Breast epithelium (tissue), 4 donors: Measurements from ENCODE around the gene POU5F1. TPM values are rescaled to one million over a fixed set of nuclear protein-coding genes. Genes with fewer than 3 reads are reported as not detected.

Source experiments
- DNase-seq, 2 donors: peaks; one replicate each; pipeline ENCODE4 v3.0.0-alpha.2; 2019; ENCODE audit warnings: low spot score in 2 of 2
- H3K27ac ChIP-seq, 2 donors: fragments of 200-600 bp; sonication (generic) in 1 of 2; one replicate each; pipeline ENCODE4 v1.5.1; 2016 to 2019; ENCODE audit warnings: mild to moderate bottlenecking in 1 of 2
- H3K27me3 ChIP-seq, 2 donors: fragments of 200-600 bp; sonication (generic) in 1 of 2; one replicate each; pipeline versions ENCODE4 v1.5.1 to v1.6.0; 2017 to 2019; ENCODE audit warnings: control low read depth in 1 of 2, mild to moderate bottlenecking in 1 of 2
- H3K36me3 ChIP-seq: fragments of 200-600 bp; one replicate; pipeline ENCODE4 v1.5.1; 2019
- H3K4me1 ChIP-seq, 2 donors: fragments of 200-600 bp; sonication (generic); one replicate each; pipeline ENCODE4 v1.5.1; 2016 to 2019; ENCODE audit warnings: control low read depth in 1 of 2
- H3K4me3 ChIP-seq, 3 donors: fragments of 200-600 bp; sonication (generic); 1 replicate in 2 of 3; 2 replicates in 1 of 3; pipeline ENCODE4 v1.5.1; 2016 to 2019; ENCODE audit warnings: mild to moderate bottlenecking in 3 of 3, moderate library complexity in 2 of 3
- H3K9me3 ChIP-seq, 2 donors: fragments of 200-600 bp; sonication (generic) in 1 of 2; one replicate each; pipeline ENCODE4 v1.5.1; 2016 to 2019; ENCODE audit warnings: control low read depth in 1 of 2
- POLR2A ChIP-seq: fragments of 450-650 bp; IDR thresholded peaks from one replicate; pipeline ENCODE4 v1.6.1; 2016; ENCODE audit warnings: antibody characterized with exemption, mild to moderate bottlenecking, moderate library complexity
- POLR2AphosphoS5 ChIP-seq, 3 donors: sonication (generic); formaldehyde crosslinking; IDR thresholded peaks; one replicate each; pipeline ENCODE4 v1.6.1; 2017; ENCODE audit warnings: antibody characterized with exemption in 3 of 3
- intact Hi-C: fragments of 100-400 bp; cut with DNase I; formaldehyde crosslinking; loops from one replicate; pipeline ENCODE4 v1.15.1; 2023; ENCODE audit warnings: low total_unique reads
- total RNA-seq, 3 donors: library from RNA; depleted of rRNA; stranded (reverse); fragments of >200 nt; gene quantifications; one replicate each; pipeline ENCODE4 v1.1.0, GENCODE V29; 2016
- TF ChIP-seq, protein P1 (sequence below), 3 donors: fragments of 450-650 bp; IDR thresholded peaks; one replicate each; pipeline ENCODE4 v1.5.1; 2016 to 2017; ENCODE audit warnings: antibody characterized with exemption in 3 of 3, mild to moderate bottlenecking in 3 of 3, moderate library complexity in 3 of 3

POU5F1 gene
- total RNA-seq, 3 donors from 2014 or later: 0.64 to 4.5 (median 0.98) TPM

DNA sequence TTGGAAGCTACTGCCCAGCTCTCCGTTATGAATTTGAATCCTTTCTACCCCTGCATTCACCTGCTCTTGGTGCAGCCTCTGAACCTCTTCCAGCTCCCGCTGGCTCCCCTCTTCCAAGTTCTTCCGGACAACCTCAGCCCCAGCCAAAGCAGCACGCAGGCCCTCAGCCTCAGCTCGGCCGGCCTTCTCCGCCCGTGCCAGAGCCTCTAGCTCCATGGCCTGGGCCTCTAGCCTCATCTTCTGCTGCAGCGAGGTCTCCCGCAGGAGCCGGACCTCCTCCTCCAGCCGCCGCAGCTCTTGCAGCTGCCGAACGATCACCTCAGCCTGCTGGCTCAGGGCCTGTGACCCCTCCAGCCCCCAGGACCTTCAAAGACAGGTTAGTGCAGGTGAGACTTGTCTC, 16.0 kb downstream of the POU5F1 start:
- H3K36me3 ChIP-seq: no peaks in the 10 kb centered on the region

DNA sequence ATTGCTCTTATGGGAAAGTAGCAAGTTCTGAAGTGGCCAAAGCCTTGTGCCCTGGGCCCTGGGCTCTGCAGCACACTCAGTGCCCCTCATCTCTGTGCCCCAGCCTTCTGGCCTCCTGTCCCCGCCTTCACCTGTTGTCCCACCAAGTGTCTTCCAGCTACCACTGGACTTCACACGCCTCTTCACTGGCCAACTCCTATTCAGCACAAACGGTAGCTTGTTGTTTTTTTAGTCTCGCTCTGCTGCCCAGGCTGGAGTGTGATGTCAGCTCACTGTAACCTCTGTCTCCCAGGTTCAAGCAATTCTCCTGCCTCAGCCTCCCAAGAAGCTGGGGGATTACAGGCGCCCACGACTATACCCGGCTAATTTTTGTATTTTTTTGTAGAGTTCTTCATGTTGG, 17.7 kb downstream of the POU5F1 start:
- Histone ChIP-seq H3K27ac (no peak overlapping the region), H3K9me3 (no peaks in the 10 kb centered on the region), H3K4me1 (peaks cover 0 to 5% of the 10 kb centered on the region in 2 donors), H3K27me3 (no peaks in the 10 kb centered on the region), H3K4me3 (no peak overlapping the region), H3K36me3 (no peaks in the 10 kb centered on the region)
- no peak for DNase-seq
- TF ChIP-seq POLR2A (no peak), POLR2AphosphoS5 (IDR thresholded peaks at IDR 0.05) (no peak)
- TF ChIP-seq, protein P1, sequence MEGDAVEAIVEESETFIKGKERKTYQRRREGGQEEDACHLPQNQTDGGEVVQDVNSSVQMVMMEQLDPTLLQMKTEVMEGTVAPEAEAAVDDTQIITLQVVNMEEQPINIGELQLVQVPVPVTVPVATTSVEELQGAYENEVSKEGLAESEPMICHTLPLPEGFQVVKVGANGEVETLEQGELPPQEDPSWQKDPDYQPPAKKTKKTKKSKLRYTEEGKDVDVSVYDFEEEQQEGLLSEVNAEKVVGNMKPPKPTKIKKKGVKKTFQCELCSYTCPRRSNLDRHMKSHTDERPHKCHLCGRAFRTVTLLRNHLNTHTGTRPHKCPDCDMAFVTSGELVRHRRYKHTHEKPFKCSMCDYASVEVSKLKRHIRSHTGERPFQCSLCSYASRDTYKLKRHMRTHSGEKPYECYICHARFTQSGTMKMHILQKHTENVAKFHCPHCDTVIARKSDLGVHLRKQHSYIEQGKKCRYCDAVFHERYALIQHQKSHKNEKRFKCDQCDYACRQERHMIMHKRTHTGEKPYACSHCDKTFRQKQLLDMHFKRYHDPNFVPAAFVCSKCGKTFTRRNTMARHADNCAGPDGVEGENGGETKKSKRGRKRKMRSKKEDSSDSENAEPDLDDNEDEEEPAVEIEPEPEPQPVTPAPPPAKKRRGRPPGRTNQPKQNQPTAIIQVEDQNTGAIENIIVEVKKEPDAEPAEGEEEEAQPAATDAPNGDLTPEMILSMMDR (IDR thresholded peaks at IDR 0.05): no peak
- intact Hi-C loops: no loop called here

More for the DNA sequence above, 16.0 kb downstream of the POU5F1 start:
- TF ChIP-seq POLR2A (no peak), POLR2AphosphoS5 (IDR thresholded peaks at IDR 0.05) (no peak)
- TF ChIP-seq, protein P1 (IDR thresholded peaks at IDR 0.05): no peak
- intact Hi-C loops: no loop called here
- DNase-seq: no peak
- Histone ChIP-seq H3K4me1 (peaks cover 0 to 10% of the 10 kb centered on the region in 2 donors), H3K4me3 (no peak overlapping the region), H3K27me3 (no peaks in the 10 kb centered on the region), H3K27ac (no peak overlapping the region), H3K9me3 (no peaks in the 10 kb centered on the region)

DNA sequence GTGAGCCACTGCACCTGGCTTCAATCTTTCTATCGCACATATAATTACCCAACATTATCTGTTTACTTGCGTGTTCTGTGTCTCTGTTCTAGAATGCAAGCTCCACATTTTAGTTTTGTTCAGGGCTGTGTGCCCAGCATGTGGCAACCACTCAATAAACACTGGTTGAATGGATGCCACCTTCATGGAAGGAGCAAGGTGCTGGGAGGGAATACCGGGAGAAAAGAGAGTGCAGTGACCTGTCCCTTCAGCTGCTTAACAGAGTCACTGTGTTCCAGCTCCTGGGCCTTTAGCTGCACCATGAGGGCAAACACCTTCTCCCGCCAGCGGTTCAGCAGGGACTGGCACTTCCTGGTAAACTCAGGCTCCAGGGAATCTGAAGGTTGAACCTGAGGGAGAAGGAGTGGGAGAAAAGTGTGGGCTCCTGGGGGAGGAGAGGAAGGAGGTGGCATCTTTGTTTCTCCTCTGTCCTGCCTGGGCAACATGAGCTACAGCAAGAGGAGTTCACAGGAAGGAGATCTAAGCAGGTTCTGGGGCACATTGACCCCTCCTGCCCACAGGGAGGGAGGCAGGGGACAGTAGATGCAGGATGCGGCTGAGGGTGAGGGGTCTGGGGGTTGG, 20.5 kb downstream of the POU5F1 start:
- DNase-seq: no peak
- Histone ChIP-seq H3K27ac (no peak overlapping the region), H3K9me3 (no peaks in the 10 kb centered on the region), H3K4me1 (no peaks in the 10 kb centered on the region), H3K27me3 (no peaks in the 10 kb centered on the region), H3K4me3 (no peak overlapping the region), H3K36me3 (no peaks in the 10 kb centered on the region)
- TF ChIP-seq, protein P1 (IDR thresholded peaks at IDR 0.05): no peak
- intact Hi-C loops: no loop called here

DNA sequence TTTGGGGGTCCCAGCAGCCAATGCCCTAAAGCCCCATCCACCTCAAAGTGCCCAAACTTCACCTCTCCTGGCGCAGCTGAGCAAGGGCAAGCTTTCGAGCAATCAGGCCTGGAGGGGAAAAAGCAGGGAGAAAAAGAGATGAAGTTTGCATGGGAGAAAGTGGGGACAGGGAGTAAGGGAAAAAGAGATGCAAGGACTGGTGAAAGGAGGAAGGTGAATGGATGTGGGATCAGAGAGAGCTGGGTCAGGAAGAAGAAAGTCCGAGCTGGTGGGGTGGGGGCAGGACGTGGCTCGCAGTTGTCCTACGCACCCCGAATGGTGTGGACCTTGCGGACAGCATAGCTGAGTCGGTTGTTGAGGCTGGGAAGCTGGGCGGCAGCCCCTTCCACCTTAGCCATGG, 25.1 kb downstream of the POU5F1 start:
- H3K4me3 ChIP-seq: no peak overlapping the region
- H3K27me3 ChIP-seq: no peaks in the 10 kb centered on the region
- H3K36me3 ChIP-seq: no peaks in the 10 kb centered on the region
- intact Hi-C loops: no loop called here
- H3K27ac ChIP-seq: no peak overlapping the region
- H3K9me3 ChIP-seq: no peaks in the 10 kb centered on the region
- TF ChIP-seq, protein P1 (IDR thresholded peaks at IDR 0.05): no peak
- TF ChIP-seq POLR2AphosphoS5 (IDR thresholded peaks at IDR 0.05): no peak
- no peak for TF ChIP-seq POLR2A
- H3K4me1 ChIP-seq: no peaks in the 10 kb centered on the region
- no peak for DNase-seq

DNA sequence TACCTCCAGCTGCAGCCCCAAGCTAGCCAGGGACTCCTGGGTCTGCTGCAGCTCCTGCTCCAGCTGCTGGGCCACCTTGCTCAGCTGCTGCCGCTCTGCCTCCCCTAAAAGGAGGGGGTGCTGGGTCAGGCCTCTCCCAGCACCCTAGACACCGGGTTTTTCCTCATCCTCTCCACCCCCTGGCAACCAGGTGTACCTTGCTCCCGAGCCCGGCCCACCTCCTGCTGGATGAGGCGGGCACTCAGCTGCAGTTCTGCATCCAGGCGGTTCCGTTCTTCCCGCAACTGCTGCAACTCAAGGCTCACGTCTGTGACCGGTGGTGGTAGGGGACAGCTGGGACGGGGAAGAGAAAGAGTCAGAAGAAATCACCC, 25.5 kb downstream of the POU5F1 start:
- intact Hi-C loops: no loop called here
- DNase-seq: no peak
- Histone ChIP-seq H3K4me3 (no peak overlapping the region), H3K4me1 (no peaks in the 10 kb centered on the region), H3K9me3 (no peaks in the 10 kb centered on the region), H3K27ac (no peak overlapping the region), H3K27me3 (no peaks in the 10 kb centered on the region), H3K36me3 (no peaks in the 10 kb centered on the region)
- TF ChIP-seq, protein P1 (IDR thresholded peaks at IDR 0.05): no peak
- TF ChIP-seq POLR2A: no peak
- TF ChIP-seq POLR2AphosphoS5 (IDR thresholded peaks at IDR 0.05): no peak
